GM18499 (cell line): ENCODE data around the gene MAML3.

ENCODE experiments used
- ATAC-seq: cut with Tn5 transposase; IDR thresholded peaks from one replicate; pipeline ENCODE4 v1.9.1; 2021; ENCODE audit warnings: moderate number of reproducible peaks; ENCODE audit not compliant: insufficient read depth, unreplicated experiment

The MAML3 gene

GRCh38 chr4:139833151-139833910 lies 320.7 kb downstream of the MAML3 start:
- no peak for ATAC-seq

DNA sequence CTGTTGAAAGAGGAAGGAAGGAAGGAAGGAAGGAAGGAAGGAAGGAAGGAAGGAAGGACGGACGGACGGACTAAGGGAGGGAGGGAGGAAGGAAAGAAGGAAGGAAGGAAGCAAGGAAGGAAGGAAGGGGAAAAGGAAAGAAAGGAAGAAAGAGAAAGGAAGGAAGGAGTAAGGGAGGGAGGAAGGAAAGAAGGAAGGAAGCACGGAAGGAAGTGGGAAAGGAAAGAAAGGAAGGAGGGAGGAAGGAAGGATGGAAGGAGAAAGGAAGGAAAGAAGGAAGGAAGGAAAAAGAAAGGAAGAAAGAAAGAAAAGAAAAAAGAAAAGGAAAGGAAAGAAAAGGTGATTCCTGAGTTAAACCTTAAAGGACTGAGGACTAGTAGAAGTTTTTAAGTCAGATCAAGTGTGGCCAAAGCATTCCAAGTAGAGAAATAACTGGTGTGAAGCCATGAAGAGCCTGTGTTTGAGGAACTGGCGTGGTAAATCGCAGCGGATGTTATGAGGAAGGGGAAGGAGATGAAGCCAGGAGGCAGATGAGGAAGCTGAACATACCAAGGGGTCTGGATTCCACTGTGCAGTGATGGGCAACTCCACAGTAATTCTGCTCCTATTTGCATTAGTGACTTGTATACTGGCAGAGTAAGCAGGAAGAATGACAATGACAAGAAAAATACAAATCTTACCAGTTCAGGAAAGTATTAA lies 324.9 kb downstream of the MAML3 start:
- no peak for ATAC-seq

- no peak for ATAC-seq
Observed at GRCh38 chr4:139826426-139826825, 327.6 kb downstream of the MAML3 start.

DNA sequence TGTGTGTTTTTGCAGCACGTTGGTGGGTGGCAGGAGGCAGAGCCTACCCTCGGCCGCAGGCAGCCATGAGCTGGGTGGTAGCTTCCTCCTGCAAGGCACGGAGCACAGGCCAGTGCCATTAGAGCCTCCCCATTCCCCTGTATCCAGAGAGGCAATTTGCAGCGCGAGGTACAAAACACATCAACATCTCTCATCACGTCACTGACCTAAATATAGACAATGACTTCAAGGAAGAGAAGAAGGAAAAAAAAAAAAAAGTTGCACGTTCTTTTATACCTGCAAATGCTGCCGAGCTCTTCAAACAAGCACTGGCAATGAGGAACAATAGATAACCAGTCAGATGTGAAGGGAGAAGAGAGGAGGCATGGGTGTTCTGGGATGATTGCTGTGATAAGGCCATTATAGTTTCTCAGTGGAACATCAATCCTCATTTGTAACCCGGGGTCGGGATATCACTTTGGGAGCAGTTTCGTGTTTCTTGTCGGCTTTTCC lies 328.4 kb downstream of the MAML3 start:
- no peak for ATAC-seq

GRCh38 chr4:139824882-139825522 lies 329.0 kb downstream of the MAML3 start:
- no peak for ATAC-seq

- no peak for ATAC-seq
Observed at GRCh38 chr4:139823746-139824145, 330.2 kb downstream of the MAML3 start.

DNA sequence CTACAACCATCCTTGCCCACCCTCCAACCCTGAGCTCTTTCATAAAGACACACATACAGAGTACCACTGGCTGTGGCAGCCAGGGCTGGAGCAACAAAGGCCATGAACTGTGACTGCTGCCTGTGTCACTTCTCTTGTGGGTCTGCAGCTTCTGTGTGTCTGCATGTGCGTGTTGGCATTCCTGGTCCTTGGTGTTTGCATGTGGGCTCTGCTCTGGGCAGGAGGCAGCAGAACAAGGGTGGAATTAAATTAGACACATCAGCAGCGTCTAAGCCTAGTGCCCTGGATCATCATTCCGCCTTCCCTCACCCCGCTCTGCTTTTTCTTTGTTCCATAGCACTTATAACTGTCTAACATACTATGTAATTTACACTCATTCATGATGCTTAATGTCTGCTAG lies 330.6 kb downstream of the MAML3 start:
- ATAC-seq: no peak

DNA sequence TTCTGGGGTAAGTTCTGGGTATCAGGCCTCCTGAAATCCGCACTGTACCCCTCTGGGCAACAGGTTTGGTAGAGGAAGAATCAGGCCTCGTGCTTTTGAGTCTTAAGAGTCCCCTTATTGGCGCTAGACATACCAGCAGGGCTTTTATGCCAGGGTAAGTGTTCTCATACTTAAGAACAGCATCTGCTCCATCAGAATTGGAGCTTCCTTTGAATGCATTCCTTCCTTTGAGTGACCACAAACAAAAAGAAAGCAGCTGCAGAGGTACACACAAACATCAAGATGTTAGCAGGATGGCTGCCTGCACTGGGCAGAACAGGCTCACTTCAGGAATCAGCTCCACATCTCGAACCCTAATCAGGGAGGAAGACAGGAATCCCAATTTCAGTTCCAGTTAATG lies 331.6 kb downstream of the MAML3 start:
- no peak for ATAC-seq

GRCh38 chr4:139819082-139819481 lies 334.9 kb downstream of the MAML3 start:
- ATAC-seq: no peak

DNA sequence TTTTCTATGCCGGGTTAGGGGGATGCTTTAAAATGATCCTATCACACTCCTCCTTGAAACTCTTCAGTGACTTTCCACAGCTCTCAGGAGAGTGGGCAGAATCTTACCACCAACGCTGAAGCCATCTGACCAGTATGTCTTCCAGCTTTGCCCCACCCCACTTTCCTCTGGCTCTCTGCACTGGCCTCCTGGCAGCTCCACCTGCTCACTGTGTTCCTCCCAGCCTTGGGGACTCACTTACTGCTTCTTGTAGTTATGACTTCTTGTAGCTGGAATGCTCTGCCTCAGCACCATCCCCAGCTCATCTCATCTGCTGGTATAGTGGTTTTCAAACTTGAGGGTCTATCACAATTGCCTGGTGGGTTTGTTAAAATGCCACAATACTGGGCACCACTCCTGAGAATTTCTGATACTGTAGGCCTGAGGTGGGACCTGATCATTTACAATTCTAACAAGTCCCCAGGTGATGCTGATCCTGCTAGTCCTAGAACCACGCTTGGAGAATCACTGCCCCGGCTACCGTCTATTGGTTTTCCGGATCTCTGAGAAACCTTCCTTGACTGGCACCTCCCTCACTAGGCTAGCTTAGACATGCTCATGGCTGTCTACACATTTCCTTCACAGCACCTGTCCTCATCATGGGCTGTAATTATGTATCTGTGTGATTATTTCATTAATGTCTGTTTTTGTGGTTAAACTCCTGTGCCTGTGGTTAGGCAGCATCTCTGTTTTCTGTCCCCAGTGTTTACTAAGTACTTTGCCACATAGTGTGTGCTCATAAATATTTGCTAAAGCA lies 336.1 kb downstream of the MAML3 start:
- no peak for ATAC-seq

GRCh38 chr4:139816856-139817255 lies 337.1 kb downstream of the MAML3 start:
- no peak for ATAC-seq

DNA sequence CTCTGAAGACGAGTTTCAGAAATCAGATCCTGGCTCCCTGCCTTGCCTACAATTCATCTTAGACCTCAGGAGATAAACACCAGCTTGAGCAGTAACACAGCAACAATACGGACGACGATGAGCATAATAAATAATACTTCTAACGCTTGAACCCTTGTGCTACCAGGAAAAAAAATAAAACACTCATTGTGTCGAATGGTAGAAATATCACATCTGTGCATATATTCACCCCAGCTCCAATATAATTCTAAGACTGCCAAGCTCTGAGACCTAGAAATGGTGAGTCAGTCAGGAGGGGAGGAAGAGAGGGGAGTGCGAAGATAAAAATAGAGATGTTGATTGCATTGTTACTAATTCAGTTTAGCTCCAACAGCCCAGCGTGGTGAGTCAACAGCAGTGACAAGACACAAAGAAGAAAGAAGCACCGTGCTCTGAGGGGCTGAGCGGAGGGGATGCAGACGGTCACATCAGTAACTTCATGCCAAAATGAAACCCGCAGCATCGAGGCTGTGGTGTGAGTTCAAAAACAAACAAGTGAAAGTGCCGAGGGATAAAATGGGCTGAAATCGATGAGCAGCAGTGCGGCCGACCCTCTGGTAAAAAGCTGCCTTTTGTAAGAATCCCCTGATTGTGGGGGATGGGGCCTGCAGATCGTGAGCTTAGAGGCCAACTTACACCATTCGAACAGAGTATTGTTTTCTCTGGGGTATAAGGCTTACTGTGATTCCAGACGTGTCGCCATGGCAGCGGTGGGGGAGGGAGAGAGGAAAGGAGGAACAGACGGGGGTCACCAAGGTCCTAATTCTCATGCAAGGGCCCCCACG lies 338.0 kb downstream of the MAML3 start:
- no peak for ATAC-seq

DNA sequence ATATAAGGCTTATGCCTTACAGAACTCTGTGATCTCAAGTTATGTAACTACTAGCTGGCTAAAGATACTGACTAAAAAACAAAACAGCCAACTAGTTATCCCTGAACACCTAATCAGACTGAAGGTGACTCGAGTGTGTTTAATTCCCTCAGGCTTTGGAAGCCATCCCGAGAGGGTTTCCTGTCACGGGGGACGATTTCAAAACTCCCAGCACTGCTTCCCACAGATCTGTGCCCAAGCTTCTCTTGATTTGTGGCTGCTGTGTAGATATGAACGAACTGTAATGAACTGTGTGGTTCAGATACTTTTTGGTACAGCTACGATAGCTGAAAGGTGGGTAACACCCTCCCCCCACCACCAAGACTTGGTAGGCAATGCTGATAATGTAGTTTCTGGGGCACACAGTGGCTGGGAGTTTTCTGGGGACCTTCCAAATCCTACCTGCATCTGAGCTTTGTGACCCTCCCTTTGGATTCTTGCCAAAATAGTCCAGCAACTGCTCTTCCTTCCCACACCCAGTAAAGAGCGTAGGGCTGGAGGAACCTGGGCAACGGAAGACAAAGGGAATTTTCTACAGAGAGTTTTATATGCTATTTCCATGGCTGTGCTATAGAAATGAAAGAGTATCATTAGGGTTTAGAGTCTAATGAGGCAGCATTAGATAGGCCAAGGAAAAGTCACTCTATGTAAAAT lies 339.5 kb downstream of the MAML3 start:
- ATAC-seq: no peak

GRCh38 chr4:139813881-139814280 lies 340.1 kb downstream of the MAML3 start:
- ATAC-seq: no peak

DNA sequence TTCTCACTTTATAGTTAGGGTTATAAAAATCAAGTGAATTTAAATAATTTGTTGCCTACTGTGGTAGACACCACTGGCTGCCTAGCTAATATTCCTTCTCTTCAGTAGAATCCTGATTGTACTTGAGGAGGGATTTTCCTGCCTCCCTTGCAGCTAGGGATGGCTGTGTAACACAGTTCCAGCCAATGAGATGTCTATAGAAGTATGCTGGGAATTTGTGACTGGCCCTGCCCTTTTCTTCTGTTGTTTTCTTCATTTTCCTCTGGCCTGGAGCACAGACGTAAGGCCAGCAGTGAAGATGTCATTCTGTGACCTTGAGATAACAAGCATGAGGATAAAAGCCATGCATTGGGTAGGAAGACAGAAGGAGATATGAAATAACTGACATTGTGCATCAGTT lies 343.3 kb downstream of the MAML3 start:
- ATAC-seq: no peak

DNA sequence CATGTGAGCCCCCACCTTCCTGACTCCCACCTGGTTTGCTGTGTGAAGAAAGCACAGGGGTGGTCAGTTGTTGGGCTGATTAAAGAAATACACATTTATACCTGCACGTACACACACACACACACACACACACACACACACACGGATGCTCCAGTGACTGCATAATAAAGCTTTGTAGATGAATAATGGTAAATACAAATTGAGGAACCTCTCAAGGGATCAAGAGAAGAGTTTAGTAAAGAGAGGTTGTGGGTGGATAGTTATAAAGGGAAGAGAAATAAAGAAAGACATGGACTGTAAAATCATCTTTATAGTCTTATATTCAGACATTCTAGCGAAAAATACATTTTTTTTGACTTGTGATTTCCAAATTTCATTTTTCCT lies 344.2 kb downstream of the MAML3 start:
- ATAC-seq: no peak

DNA sequence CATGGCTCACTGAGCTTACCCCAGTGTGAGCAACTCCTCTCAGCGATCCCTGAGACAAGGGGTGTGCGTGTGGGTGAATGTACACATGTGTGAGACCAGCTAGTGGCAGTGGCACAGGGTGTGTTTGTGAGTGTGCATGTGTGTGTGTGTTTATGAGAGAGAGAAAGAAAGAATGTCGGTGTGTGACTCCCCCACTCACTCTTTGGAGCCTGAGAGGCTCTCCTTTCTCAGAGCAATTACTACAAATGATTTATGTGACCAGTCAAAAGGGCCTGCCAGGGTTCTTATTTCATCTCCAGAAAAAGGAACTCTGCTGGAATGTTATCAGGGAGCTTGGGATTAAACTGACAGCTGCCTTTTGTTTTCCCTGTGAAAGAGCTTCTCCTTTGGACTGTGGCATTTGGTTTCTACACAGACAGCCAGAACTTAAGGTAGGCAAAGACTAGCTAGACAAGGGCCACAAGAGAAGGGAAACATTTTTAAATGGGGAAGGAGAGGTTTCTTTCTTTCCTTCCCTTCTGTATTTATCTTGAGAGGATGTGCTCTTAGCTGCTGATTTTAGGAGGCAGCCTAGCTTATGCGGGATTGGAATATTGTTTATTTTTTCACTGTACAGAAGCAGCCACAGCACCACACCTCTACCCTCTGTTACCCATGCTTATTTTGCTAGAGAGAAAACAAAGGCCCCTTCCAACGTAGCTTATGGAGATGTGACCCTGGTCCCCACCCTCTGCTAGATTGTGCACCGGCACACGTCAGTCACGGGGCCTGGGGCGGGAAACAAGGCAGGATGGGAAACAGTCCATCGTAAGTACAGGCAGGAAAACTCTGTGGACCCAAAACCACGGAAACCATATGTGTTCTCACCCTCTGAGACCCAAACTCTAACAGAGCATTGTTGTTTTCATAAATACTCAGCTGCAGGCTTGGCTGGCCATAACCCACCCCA lies 344.9 kb downstream of the MAML3 start:
- ATAC-seq: no peak

DNA sequence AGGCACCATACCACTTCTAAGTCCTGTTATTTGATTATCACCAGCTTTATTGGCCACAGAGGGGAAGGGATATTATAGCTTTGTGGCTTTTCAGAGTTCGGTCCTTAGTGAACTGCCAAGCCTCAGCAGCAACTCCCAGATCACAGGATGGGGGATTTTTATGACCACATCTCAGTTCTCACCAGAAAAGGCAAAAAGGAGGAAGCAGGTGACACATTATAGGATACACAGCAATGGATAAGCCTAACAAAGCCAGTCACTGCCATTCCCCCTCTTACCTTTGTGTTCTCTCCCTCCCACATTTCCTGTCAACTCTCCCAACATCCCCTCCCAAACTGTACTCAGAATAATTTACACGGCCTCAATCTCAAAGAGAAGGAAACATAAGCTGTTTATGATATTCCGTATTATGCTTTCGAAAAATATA lies 345.6 kb downstream of the MAML3 start:
- ATAC-seq: no peak
